H9 (cell line): Measurements from ENCODE around the gene TMEM229A. TPM values are rescaled to one million over a fixed set of nuclear protein-coding genes. Genes with fewer than 3 reads are reported as not detected.
"Not testable (repeated sequence)": the region's sequence is repeated elsewhere in the genome, so short reads cannot be mapped to it uniquely, and the experiment has no call there.

Experiments
- DNase-seq: peaks from one replicate; pipeline ENCODE4 v3.0.0-alpha.2; 2017
- H2AFZ ChIP-seq: one replicate; pipeline ENCODE4 v1.6.1; 2013; ENCODE audit warnings: mild to moderate bottlenecking, low read length, control low read depth, moderate library complexity
- H2AK5ac ChIP-seq: 2 replicates; pipeline ENCODE4 v1.6.1; 2013; ENCODE audit warnings: low read length, control low read depth, mixed read lengths; ENCODE audit not compliant: insufficient read length
- H2BK120ac ChIP-seq: one replicate; pipeline ENCODE4 v1.6.1; 2013; ENCODE audit warnings: low read depth, mild to moderate bottlenecking, low read length, control low read depth, inconsistent platforms; ENCODE audit not compliant: poor library complexity, severe bottlenecking
- H2BK12ac ChIP-seq: 2 replicates; pipeline ENCODE4 v1.6.1; 2013; ENCODE audit warnings: low read length, control low read depth, mixed read lengths, low read depth; ENCODE audit not compliant: insufficient read length
- H2BK15ac ChIP-seq: 2 replicates; pipeline ENCODE4 v1.6.1; 2013; ENCODE audit warnings: low read depth, low read length, control low read depth
- H2BK20ac ChIP-seq: one replicate; pipeline ENCODE4 v1.6.1; 2013; ENCODE audit warnings: low read depth, mild to moderate bottlenecking, low read length, control low read depth, inconsistent platforms; ENCODE audit not compliant: poor library complexity, severe bottlenecking
- H2BK5ac ChIP-seq: 2 replicates; pipeline ENCODE4 v1.6.1; 2013; ENCODE audit warnings: low read length, control low read depth, mixed read lengths; ENCODE audit not compliant: insufficient read length
- H3K14ac ChIP-seq: 2 replicates; pipeline ENCODE4 v1.6.1; 2013; ENCODE audit warnings: low read length, control low read depth; ENCODE audit not compliant: insufficient read depth
- H3K18ac ChIP-seq: 2 replicates; pipeline ENCODE4 v1.6.1; 2013; ENCODE audit warnings: low read depth, mild to moderate bottlenecking, mixed read lengths, low read length, control low read depth; ENCODE audit not compliant: insufficient read length
- H3K23ac ChIP-seq: 2 replicates; pipeline ENCODE4 v1.6.1; 2013; ENCODE audit warnings: low read length, control low read depth, mixed read lengths, low read depth; ENCODE audit not compliant: insufficient read length
- H3K23me2 ChIP-seq: 2 replicates; pipeline ENCODE4 v1.6.1; 2013; ENCODE audit warnings: low read depth, mild to moderate bottlenecking, mixed read lengths, low read length, control low read depth; ENCODE audit not compliant: insufficient read length, poor library complexity, severe bottlenecking
- H3K27ac ChIP-seq: 2 replicates; pipeline ENCODE4 v1.5.1; 2013; ENCODE audit warnings: low read length, control low read depth, mixed read lengths, low read depth; ENCODE audit not compliant: insufficient read length
- H3K27me3 ChIP-seq: 2 replicates; pipeline ENCODE4 v1.6.1; 2013; ENCODE audit warnings: low read length, control low read depth, inconsistent platforms; ENCODE audit not compliant: insufficient read depth
- H3K4ac ChIP-seq: 2 replicates; pipeline ENCODE4 v1.6.1; 2013; ENCODE audit warnings: low read depth, mild to moderate bottlenecking, control low read depth, inconsistent platforms, low read length, moderate library complexity
- H3K4me1 ChIP-seq: 2 replicates; pipeline ENCODE4 v1.6.1; 2013; ENCODE audit warnings: low read length, control low read depth, inconsistent platforms; ENCODE audit not compliant: insufficient read depth
- H3K4me2 ChIP-seq: 2 replicates; pipeline ENCODE4 v1.6.1; 2013; ENCODE audit warnings: low read length, control low read depth, mixed read lengths; ENCODE audit not compliant: insufficient read length, insufficient read depth
- H3K56ac ChIP-seq: 2 replicates; pipeline ENCODE4 v1.6.1; 2013; ENCODE audit warnings: low read depth, mild to moderate bottlenecking, mixed read lengths, low read length, control low read depth; ENCODE audit not compliant: insufficient read length
- H3K79me1 ChIP-seq: 2 replicates; pipeline ENCODE4 v1.6.1; 2013; ENCODE audit warnings: low read depth, mild to moderate bottlenecking, moderate library complexity, low read length, control low read depth, inconsistent platforms; ENCODE audit not compliant: insufficient read depth, poor library complexity, severe bottlenecking
- H3K79me2 ChIP-seq: 2 replicates; pipeline ENCODE4 v1.6.1; 2013; ENCODE audit warnings: low read length, control low read depth, inconsistent platforms; ENCODE audit not compliant: insufficient read depth
- H3K9ac ChIP-seq: 2 replicates; pipeline ENCODE4 v1.6.1; 2013; ENCODE audit warnings: low read length, control low read depth, mixed read lengths; ENCODE audit not compliant: insufficient read length; ENCODE audit errors: extremely low read depth
- H3K9me3 ChIP-seq: one replicate; pipeline ENCODE4 v1.6.1; 2013; ENCODE audit warnings: low read depth, low read length, inconsistent platforms; ENCODE audit not compliant: control insufficient read depth
- H3T11ph ChIP-seq: one replicate; pipeline ENCODE4 v1.6.1; 2013; ENCODE audit warnings: mild to moderate bottlenecking, low read length, control low read depth, inconsistent platforms
- H4K20me1 ChIP-seq: one replicate; pipeline ENCODE4 v1.6.1; 2013; ENCODE audit not compliant: control insufficient read depth, insufficient read length, insufficient read depth
- H4K5ac ChIP-seq: 2 replicates; pipeline ENCODE4 v1.6.1; 2013; ENCODE audit warnings: low read depth, mild to moderate bottlenecking, mixed read lengths, low read length, control low read depth; ENCODE audit not compliant: insufficient read length
- H4K8ac ChIP-seq: replicated peaks from 2 replicates; pipeline ENCODE4 v1.6.1; 2013; ENCODE audit warnings: low read length, control low read depth, mixed read lengths, low read depth; ENCODE audit not compliant: insufficient read length
- H4K91ac ChIP-seq: 2 replicates; pipeline ENCODE4 v1.6.1; 2013; ENCODE audit warnings: low read depth, mild to moderate bottlenecking, moderate library complexity, mixed read lengths, low read length, control low read depth; ENCODE audit not compliant: insufficient read length
- H3K27ac Mint-ChIP-seq, 3 experiments: 2 replicates in 2 of 3; 3 replicates in 1 of 3; pipeline ENCODE4 v1.8.0; 2020 to 2021; ENCODE audit warnings: mixed read lengths in 3 of 3, mild to moderate bottlenecking in 1 of 3, moderate library complexity in 1 of 3
- H3K27me3 Mint-ChIP-seq: 2 replicates; pipeline ENCODE4 v1.8.0; 2021; ENCODE audit warnings: low read depth, mild to moderate bottlenecking, moderate library complexity, mixed read lengths
- H3K36me3 Mint-ChIP-seq, 3 experiments: 2 replicates in 2 of 3; 3 replicates in 1 of 3; pipeline ENCODE4 v1.8.0; 2020 to 2021; ENCODE audit warnings: low read depth in 3 of 3, mixed read lengths in 3 of 3; ENCODE audit not compliant: insufficient read depth in 1 of 3
- H3K4me1 Mint-ChIP-seq, 2 experiments: 2 replicates each; pipeline ENCODE4 v1.8.0; 2020; ENCODE audit warnings: mixed read lengths in 2 of 2
- H3K4me3 Mint-ChIP-seq, 2 experiments: 2 replicates in 1 of 2; 3 replicates in 1 of 2; pipeline ENCODE4 v1.8.0; 2020 to 2021; ENCODE audit warnings: mild to moderate bottlenecking in 2 of 2, mixed read lengths in 2 of 2, moderate library complexity in 1 of 2
- H3K9me3 Mint-ChIP-seq, 2 experiments: 2 replicates in 1 of 2; 3 replicates in 1 of 2; pipeline ENCODE4 v1.8.0; 2020; ENCODE audit warnings: mild to moderate bottlenecking in 2 of 2, mixed read lengths in 2 of 2, moderate library complexity in 1 of 2
- WGBS: extraction: QIAGEN DNeasy Blood & Tissue Kit; methylation state at CpG from one replicate; pipeline ENCODE4 v1.1.7; 2013; ENCODE audit warnings: missing lambda C conversion rate, low lambda C conversion rate, mixed read lengths; ENCODE audit not compliant: insufficient read length; ENCODE audit errors: extremely low coverage; 5-methylcytosine and 5-hydroxymethylcytosine counted together
- total RNA-seq: library from RNA; stranded (reverse); gene quantifications from 2 replicates; pipeline ENCODE4 v1.2.1, GENCODE V29; 2021
- TF ChIP-seq, protein P1 (sequence below): fragments of 200-600 bp; sonication (generic); conservative IDR thresholded peaks from 3 replicates; pipeline ENCODE4 v1.8.0; 2021; ENCODE audit warnings: antibody characterized with exemption, mild to moderate bottlenecking

TMEM229A gene
- total RNA-seq, 1 experiment from 2014 or later, result 0.37 TPM

DNA sequence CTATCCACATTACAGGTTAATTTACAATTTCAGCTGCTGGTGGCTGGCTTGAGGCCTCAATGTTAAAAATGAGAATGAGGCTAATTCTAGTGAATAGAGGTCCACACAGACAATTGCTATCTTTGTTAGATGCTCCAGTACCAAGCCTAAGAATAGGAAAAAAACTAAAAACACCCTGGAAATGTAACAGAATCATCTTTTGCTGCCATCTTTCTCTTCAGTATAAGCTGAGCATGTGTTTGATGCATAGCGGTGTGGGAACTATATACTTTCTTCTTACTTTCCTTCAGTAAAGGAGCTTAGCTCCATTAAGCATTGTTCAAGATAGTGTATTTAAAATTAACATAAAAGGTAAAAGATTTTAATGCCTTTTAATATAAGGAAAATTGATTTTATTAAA, 5.6 kb downstream of the TMEM229A start:
- no peak overlapping the region for H3K18ac ChIP-seq
- no CpG with 5 or more reads among the region's 1 CpG for WGBS
- no peak overlapping the region for H3K27ac Mint-ChIP-seq

DNA sequence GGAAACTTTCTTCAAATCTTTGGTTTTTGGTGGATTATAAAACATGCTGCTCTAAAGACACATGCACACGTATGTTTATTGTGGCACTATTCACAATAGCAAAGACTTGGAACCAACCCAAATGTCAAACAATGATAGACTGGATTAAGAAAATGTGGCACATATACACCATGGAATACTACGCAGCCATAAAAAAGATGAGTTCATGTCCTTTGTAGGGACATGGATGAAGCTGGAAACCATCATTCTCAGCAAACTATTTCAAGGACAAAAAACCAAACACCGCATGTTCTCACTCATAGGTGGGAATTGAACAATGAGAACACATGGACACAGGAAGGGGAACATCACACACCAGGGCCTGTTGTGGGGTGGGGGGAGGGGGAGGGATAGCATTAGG, 8.5 kb downstream of the TMEM229A start:
- H3K27ac Mint-ChIP-seq, H4K20me1 ChIP-seq, H3K9me3 Mint-ChIP-seq, H4K5ac ChIP-seq, H3K18ac ChIP-seq, H3K4me1 ChIP-seq, H3K4me1 Mint-ChIP-seq, H3T11ph ChIP-seq, H3K27me3 ChIP-seq, H3K4me3 Mint-ChIP-seq, H2BK5ac ChIP-seq, H4K8ac ChIP-seq, H3K23ac ChIP-seq, H3K14ac ChIP-seq, H3K79me1 ChIP-seq, H2BK15ac ChIP-seq, H3K4me2 ChIP-seq, H2BK120ac ChIP-seq, H3K23me2 ChIP-seq, H3K9me3 ChIP-seq, H2BK20ac ChIP-seq, H3K79me2 ChIP-seq, H2AK5ac ChIP-seq, H3K27me3 Mint-ChIP-seq, H3K36me3 Mint-ChIP-seq, H3K9ac ChIP-seq, H3K27ac ChIP-seq, H2BK12ac ChIP-seq, H3K56ac ChIP-seq, DNase-seq, H4K91ac ChIP-seq, H2AFZ ChIP-seq, H3K4ac ChIP-seq: not testable (repeated sequence)
- WGBS, result no CpG with 5 or more reads among the region's 3 CpGs

More for the DNA sequence above, 5.6 kb downstream of the TMEM229A start:
- Histone ChIP-seq H2BK12ac (no peak overlapping the region), H4K8ac (no peak overlapping the region), H2BK20ac (no peak overlapping the region), H4K91ac (no peak overlapping the region), H3K79me2 (no peaks in the 10 kb centered on the region), H3K23me2 (peaks cover 4% of the 10 kb centered on the region), H3K14ac (no peak overlapping the region), H3K56ac (no peak overlapping the region), H2BK15ac (no peak overlapping the region), H3T11ph (no peak overlapping the region), H3K27ac (no peak overlapping the region), H4K20me1 (no peaks in the 10 kb centered on the region), H2AFZ (no peak overlapping the region), H3K23ac (no peak overlapping the region), H3K79me1 (no peaks in the 10 kb centered on the region), H3K4me1 (no peaks in the 10 kb centered on the region), H3K4ac (no peak overlapping the region), H3K9me3 (no peaks in the 10 kb centered on the region), H3K9ac (no peak overlapping the region), H2BK5ac (no peak overlapping the region), H2AK5ac (no peak overlapping the region), H3K4me2 (no peak overlapping the region), H2BK120ac (no peak overlapping the region), H4K5ac (no peak overlapping the region), H3K27me3 (peaks cover 5% of the 10 kb centered on the region)
- TF ChIP-seq, protein P1, sequence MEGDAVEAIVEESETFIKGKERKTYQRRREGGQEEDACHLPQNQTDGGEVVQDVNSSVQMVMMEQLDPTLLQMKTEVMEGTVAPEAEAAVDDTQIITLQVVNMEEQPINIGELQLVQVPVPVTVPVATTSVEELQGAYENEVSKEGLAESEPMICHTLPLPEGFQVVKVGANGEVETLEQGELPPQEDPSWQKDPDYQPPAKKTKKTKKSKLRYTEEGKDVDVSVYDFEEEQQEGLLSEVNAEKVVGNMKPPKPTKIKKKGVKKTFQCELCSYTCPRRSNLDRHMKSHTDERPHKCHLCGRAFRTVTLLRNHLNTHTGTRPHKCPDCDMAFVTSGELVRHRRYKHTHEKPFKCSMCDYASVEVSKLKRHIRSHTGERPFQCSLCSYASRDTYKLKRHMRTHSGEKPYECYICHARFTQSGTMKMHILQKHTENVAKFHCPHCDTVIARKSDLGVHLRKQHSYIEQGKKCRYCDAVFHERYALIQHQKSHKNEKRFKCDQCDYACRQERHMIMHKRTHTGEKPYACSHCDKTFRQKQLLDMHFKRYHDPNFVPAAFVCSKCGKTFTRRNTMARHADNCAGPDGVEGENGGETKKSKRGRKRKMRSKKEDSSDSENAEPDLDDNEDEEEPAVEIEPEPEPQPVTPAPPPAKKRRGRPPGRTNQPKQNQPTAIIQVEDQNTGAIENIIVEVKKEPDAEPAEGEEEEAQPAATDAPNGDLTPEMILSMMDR, result no peak
- peaks cover 0 to 1% (median 0%) of the 10 kb centered on the region in 3 experiments; a peak in 2 of 7 replicates for H3K36me3 Mint-ChIP-seq
- DNase-seq, result no peak
- peaks cover 22% of the 10 kb centered on the region for H3K27me3 Mint-ChIP-seq
- peaks cover 19 to 27% of the 10 kb centered on the region in 2 experiments for H3K4me1 Mint-ChIP-seq
- H3K9me3 Mint-ChIP-seq, result no peaks in the 10 kb centered on the region
- H3K4me3 Mint-ChIP-seq, result no peak overlapping the region
